SIG-M5 treated with dmso at 0.1 percent for 504 hours (cell line): ENCODE measurements around the gene MBTPS2.
"Not testable (repeated sequence)": the region's sequence is repeated elsewhere in the genome, so short reads cannot be mapped to it uniquely, and the experiment has no call there.

Experiments
- DNase-seq: peaks from one replicate; lab custom pipeline; 2025; ENCODE audit not compliant: unreplicated experiment; lab: John Stamatoyannopoulos, UW

The MBTPS2 gene

GRCh38 chrX:21839334-21840192 is at the start of gene MBTPS2:
MBTPS2 (plus strand) TSS chrX:21839617; CDS start chrX:21839735, 118 bp downstream.
- peak; percentile 78 for DNase-seq

GRCh38 chrX:21798677-21799219 is 40.7 kb upstream of the MBTPS2 start:
- no peak for DNase-seq

- DNase-seq = no peak
These were observed 39.6 kb upstream of the MBTPS2 start for GRCh38 chrX:21799767-21800166.

DNA sequence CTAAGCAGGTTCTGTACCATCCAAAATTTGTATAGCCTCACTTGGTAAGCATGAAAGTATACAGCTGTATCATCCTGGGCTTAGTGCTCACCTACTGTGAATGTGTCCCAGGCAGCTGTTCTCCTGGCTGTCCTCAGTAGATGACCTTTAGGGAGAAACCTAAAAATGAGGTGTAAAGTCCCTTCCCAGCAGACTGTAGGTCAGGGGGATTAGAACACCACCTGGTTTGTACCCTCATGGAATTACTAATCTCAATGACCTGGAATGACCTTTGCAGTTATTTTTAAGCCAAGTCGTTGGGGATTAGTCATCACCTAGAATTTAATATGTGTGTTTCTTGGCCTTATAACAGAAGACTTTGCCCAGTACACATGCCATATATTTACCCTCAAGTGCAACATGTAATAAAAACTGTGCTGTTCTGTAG is 39.1 kb upstream of the MBTPS2 start:
- DNase-seq = no peak

GRCh38 chrX:21802054-21802670 is 37.3 kb upstream of the MBTPS2 start:
- DNase-seq = no peak

DNA sequence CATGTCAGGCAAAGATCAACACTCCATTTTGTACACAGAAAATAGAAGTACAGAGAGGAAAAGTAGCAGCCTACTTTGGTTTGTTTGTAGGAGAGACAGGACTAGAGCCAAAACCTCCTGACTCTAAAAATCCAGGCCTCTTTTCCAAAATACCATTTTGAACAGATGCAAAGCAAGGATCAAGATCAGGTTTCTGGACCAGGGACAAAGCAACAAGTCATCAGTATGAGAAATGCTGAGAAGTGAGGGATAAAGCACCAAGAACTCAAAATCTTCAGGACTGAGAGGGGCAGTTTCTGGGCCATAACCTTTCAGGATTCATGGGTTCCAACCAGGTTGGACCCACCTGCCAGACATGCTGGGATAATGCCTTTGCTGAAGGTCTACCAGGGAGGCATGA is 36.6 kb upstream of the MBTPS2 start:
- DNase-seq = no peak

DNA sequence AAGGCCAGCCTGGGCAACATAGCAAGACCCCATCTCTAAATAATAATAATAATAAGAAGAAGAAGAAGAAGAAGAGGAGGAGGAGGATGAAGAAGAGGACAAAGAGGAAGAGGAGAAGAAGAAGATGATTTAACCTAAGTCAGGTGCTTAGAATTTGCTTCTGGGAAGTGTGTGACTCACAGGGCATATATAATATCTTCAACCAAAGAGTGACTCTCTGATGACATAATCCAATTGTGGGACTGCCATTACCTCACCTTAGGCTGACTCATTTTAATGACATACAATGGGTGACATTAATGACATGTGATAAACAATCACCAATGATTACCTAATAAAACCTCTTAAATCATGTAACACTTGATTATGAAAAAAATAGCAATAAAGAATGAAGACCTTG is 32.7 kb upstream of the MBTPS2 start:
- DNase-seq = no peak

DNA sequence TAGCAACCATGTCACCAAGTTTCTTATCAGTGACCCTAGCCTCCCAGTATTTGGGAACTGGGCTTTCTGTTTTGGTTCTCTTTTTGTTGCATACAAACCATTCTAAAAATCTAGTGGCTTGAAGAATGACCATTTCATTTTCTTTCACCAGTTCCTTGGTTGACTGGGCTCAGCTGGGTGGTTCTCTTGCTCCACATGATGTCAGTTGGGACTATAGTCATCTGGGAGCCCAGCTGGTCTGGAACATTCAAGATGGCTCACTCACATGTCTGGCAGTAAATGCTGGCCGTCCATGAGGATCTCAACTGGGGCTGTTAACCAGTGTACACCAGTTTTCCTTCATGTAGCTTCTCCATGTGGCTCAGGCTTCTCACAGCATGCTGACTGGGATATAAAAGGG is 27.6 kb upstream of the MBTPS2 start:
- no peak for DNase-seq

DNA sequence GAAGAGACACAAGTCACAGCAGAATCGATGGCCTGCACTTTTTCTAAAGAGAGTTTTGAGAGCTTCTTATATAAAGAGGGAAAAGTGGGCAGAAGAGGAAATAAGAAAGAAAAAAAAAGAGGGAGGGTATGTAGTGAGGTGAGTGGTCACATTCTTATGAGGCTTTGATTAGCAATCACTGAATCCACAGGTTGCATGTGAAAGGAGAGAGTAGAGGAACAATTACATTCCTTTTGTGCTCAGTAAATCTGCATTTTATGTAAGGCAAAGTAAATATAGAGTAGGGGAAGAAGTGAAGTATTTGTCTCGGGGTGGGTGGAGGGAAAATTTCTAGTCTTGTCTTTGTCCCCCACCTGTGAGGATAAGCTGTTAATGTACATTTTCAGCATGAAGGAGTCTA is 26.8 kb upstream of the MBTPS2 start:
- no peak for DNase-seq

DNA sequence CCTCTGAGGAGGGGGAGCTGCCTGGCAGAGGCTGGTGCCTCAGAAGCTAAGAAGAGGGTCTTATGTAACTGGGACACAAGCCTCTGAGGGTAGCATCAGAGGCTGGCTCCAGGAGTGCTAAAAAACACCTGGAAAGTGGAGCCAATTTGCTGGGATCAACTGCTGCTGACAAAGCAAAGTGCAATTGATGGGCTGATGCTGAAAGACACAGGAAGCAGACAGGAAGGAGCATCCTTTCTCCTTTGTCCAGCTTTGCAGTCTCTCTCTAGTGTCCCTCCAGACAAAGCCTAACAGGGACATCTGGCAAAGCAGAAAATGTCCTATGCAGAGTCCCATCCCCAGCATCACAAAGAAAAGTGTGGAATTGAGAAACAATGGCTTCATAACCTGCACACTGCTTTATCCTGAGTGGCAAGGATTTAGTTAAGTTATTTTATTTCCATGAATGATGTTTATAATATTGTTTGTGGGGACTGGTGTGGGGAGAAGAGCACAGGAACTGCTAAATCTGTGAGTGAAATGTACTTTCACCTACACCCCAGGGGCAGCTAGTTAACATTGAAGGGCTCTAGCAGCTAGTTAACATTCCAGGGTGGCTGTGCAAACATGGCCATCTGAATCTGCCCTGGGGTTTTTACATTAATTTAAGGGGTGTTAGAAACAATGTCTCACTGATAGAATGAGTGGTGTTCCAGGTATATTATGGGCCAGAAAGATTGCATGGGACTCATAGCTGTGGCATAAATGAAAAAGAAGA is 25.6 kb upstream of the MBTPS2 start:
- DNase-seq = no peak

GRCh38 chrX:21816136-21816535 is 23.3 kb upstream of the MBTPS2 start:
- DNase-seq = no peak

GRCh38 chrX:21820170-21820569 is 19.2 kb upstream of the MBTPS2 start:
- DNase-seq = not testable (repeated sequence)

DNA sequence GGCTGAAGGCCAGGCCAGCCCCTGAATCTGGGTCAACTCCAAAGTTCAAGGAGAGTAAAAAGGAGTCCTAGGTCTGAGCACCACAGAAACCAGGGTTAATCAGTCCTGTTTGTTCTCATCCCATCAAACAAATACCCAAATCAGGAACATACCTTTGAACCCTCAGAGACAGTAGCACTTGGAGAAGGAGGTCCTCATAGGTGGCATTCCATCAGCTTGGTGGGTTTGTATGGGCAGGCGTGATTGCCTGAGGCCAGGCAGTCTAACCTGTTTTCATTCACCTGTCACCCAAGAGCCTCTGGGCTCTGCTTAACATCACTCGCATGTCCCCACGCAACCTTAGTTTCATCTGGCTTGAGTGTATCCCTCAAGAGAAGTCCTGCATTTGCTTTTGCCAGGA is 17.5 kb upstream of the MBTPS2 start:
- no peak for DNase-seq

GRCh38 chrX:21831496-21831895 is 7.9 kb upstream of the MBTPS2 start:
- DNase-seq = no peak

DNA sequence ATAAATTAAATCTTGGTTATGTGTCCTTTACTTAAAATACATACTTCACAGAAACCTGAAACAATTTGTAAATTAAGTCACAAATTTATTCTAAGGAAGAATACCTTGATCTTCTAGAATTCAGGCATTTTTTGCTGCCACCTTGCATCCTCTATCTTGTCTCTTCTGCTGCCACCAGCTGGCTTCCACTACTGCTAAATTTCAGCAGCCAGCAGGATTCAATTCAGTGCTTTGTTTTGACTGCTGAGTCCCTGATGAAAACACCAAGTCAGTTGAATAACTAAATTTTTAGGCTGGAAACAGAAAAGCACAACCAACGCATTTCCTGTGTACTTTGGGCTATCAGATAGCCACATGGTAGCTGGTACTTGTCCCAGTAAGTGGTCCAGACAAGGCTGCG is 2.4 kb upstream of the MBTPS2 start:
- DNase-seq = no peak

- peak; percentile 8 for DNase-seq
These were observed 482 bp upstream of the MBTPS2 start for GRCh38 chrX:21838937-21839333.

DNA sequence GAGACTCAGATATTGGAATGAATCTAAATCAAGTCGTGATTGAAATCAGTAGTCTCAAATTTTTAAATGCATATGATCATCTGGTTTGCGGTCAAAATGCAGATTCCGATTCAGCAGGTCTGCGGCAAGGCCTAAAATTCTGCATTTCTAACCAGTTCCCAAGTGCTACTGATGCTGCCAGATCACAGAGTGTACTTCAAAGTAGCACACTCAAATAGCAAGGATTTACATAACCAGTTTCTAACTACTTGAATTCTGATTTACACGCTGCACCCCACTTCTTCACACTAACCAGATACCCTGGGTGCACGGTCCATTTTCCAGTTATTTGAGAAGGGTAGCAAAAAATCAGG is 752 bp downstream of the MBTPS2 start:
- no peak for DNase-seq

DNA sequence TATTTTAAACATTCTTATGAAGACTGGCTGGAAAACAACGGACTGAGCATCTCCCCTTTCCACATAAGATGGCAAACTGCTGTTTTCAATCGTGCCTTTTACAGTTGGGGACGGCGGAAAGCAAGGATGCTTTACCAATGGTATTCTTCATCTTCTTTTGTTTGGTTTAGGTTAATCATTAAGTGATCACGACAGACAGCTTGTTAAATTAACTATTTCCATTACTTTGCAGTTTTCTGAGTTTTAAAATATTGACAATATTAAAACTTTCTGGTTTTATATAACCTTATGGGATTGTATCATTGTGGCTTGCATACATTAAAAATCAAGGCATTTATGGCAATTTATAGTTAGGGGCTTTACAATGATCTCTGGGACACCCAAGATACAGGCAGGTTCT is 3.8 kb downstream of the MBTPS2 start:
- DNase-seq = no peak

DNA sequence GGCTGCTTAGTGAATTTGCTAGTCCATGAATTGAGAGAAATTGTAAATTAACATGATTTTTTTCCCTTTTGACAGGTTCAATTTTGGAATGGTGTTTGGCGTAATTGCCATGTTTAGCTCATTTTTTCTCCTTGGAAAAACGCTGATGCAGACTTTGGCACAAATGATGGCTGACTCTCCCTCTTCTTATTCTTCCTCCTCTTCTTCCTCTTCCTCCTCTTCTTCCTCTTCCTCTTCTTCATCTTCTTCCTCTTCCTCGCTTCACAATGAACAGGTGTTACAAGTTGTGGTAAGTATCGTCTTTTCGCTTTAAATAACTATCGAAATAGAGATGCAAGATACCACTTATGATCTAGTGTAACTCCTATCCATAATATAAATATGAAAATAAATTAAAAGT is 5.7 kb downstream of the MBTPS2 start:
- no peak for DNase-seq

DNA sequence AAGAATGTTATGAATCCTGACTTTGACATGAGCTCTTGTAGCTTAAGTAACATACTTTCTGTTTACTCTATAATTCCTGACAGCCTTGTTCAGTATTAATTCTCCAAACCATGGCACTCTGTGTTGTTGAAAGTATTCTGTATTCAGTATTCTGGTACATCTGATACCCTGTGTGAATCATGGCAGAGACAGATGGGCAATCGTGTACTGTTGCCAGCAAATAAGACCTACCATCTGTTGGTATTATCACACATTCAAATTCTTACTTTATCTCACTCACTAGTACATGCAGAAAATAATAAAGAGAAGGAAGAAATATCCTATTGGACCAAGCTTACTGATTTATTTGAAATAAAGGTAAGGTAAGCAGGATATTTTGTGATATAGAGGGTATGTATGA is 7.9 kb downstream of the MBTPS2 start:
- DNase-seq = no peak

- DNase-seq = no peak
These were observed 14.2 kb downstream of the MBTPS2 start for GRCh38 chrX:21853578-21853977.

DNA sequence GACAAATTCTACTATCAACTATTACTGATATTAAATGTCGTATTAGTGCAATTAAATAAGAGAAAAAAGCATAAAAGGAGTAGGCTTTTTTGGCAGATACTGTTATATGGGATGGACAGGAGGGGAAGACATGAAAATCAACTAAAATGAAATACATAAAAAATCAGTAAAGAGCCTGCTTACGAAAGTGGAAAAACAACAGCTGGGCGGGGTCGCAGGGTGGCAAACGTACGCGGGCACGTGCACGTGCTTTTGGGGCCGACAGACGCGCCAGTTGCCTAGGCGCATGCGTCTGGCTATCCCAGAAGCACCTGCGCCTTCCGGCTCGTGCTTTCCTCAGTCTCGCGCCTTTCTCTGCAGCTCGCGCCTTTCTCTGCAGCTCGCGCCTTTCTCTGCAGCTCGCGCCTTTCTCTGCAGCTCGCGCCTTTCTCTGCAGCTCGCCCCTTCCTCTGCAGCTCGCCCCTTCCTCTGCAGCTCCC is 16.6 kb downstream of the MBTPS2 start, which contains the start of gene YY2:
TSS of gene YY2 (plus strand) at position 51 of the 479 bp plus-strand sequence. CDS start 498 bp downstream, outside the sequence.
- no peak for DNase-seq
